IMR-90 (cell line): Measurements from ENCODE around the gene SYMPK. TPM values are rescaled to one million over a fixed set of nuclear protein-coding genes. Genes with fewer than 3 reads are reported as not detected.

Source experiments
- ATAC-seq: fragments of 200-7000 bp; cut with Tn5 transposase; 2 replicates; pipeline ENCODE4 v1.9.1; 2020; ENCODE audit warnings: low read depth, mild to moderate bottlenecking, moderate library complexity
- BruUV-seq: library from RNA; stranded (reverse); fragments of 400-500 nt; replicated peaks from 2 replicates; lab custom pipeline; 2021; lab: Mats Ljungman, UMichigan
- CTCF ChIA-PET: fragments of 300-600 bp; formaldehyde crosslinking; extraction: SDS; loops from one replicate; lab custom pipeline; 2021; ENCODE audit warnings: antibody characterized with exemption; lab: Yijun Ruan, JAX
- POLR2A ChIA-PET: fragments of 300-600 bp; sonication (Branson Sonifier 250); formaldehyde crosslinking; loops from one replicate; lab custom pipeline; 2022; ENCODE audit warnings: antibody characterized with exemption; ENCODE audit not compliant: unreplicated experiment; lab: Charles Lee
- DNase-seq: peaks from one replicate; pipeline ENCODE4 v3.0.0; 2013
- H2AFZ ChIP-seq: replicated peaks from 2 replicates; pipeline ENCODE3; 2013; ENCODE audit warnings: low read length, mild to moderate bottlenecking; ENCODE audit not compliant: poor library complexity
- H2AK5ac ChIP-seq: 2 replicates; pipeline ENCODE4 v1.6.1; 2013; ENCODE audit warnings: low read depth, low read length, inconsistent platforms
- H2AK9ac ChIP-seq: replicated peaks from 2 replicates; pipeline ENCODE3; 2013; ENCODE audit warnings: mild to moderate bottlenecking, low read depth, low read length, moderate library complexity; ENCODE audit not compliant: poor library complexity
- H2BK120ac ChIP-seq: 2 replicates; pipeline ENCODE4 v1.6.1; 2013; ENCODE audit warnings: low read depth, low read length, inconsistent platforms
- H2BK15ac ChIP-seq: 3 replicates; pipeline ENCODE4 v1.6.1; 2013; ENCODE audit warnings: low read depth, low read length, inconsistent platforms
- H2BK20ac ChIP-seq: 2 replicates; pipeline ENCODE4 v1.6.1; 2013; ENCODE audit warnings: low read depth, mild to moderate bottlenecking, inconsistent platforms, low read length, moderate library complexity
- H2BK5ac ChIP-seq: 2 replicates; pipeline ENCODE4 v1.6.1; 2013; ENCODE audit warnings: mild to moderate bottlenecking, low read depth, low read length, inconsistent platforms; ENCODE audit not compliant: poor library complexity, severe bottlenecking
- H3K14ac ChIP-seq: replicated peaks from 2 replicates; pipeline ENCODE4 v1.6.1; 2013; ENCODE audit warnings: low read depth, low read length, inconsistent platforms
- H3K18ac ChIP-seq: 2 replicates; pipeline ENCODE4 v1.6.1; 2013; ENCODE audit warnings: low read depth, low read length, control low read depth
- H3K23ac ChIP-seq: 2 replicates; pipeline ENCODE4 v1.6.1; 2013; ENCODE audit warnings: low read depth, low read length, inconsistent platforms
- H3K27ac ChIP-seq: 2 replicates; pipeline ENCODE4 v1.5.1; 2013; ENCODE audit warnings: mild to moderate bottlenecking, control low read depth, low read length; ENCODE audit not compliant: insufficient read depth
- H3K27me3 ChIP-seq: 2 replicates; pipeline ENCODE4 v1.6.1; 2013; ENCODE audit warnings: low read length; ENCODE audit not compliant: control insufficient read depth, insufficient read depth
- H3K36me3 ChIP-seq: 2 replicates; pipeline ENCODE4 v1.6.1; 2013; ENCODE audit warnings: low read length, mixed read lengths; ENCODE audit not compliant: control insufficient read depth, insufficient read depth
- H3K4ac ChIP-seq: 2 replicates; pipeline ENCODE4 v1.6.1; 2013; ENCODE audit warnings: low read depth, low read length, inconsistent platforms
- H3K4me1 ChIP-seq: 2 replicates; pipeline ENCODE4 v1.6.1; 2013; ENCODE audit warnings: low read length, mixed read lengths; ENCODE audit not compliant: control insufficient read depth, insufficient read depth
- H3K4me2 ChIP-seq: 2 replicates; pipeline ENCODE4 v1.6.1; 2013; ENCODE audit warnings: low read depth, mild to moderate bottlenecking, control low read depth, low read length, moderate library complexity
- H3K4me3 ChIP-seq: 2 replicates; pipeline ENCODE4 v1.5.1; 2013; ENCODE audit warnings: low read depth, mild to moderate bottlenecking, control low read depth, low read length, moderate library complexity; ENCODE audit not compliant: insufficient read depth
- H3K56ac ChIP-seq: 2 replicates; pipeline ENCODE4 v1.6.1; 2013; ENCODE audit warnings: low read length, inconsistent platforms; ENCODE audit not compliant: insufficient read depth; ENCODE audit errors: extremely low read depth
- H3K79me1 ChIP-seq, 2 experiments: 2 replicates each; pipeline ENCODE4 v1.6.1; 2013; ENCODE audit warnings: low read length in 2 of 2, inconsistent platforms in 1 of 2, low read depth in 1 of 2
- H3K9ac ChIP-seq: 2 replicates; pipeline ENCODE4 v1.6.1; 2013; ENCODE audit warnings: low read depth, low read length, control low read depth
- H3K9me1 ChIP-seq: 2 replicates; pipeline ENCODE4 v1.6.1; 2013; ENCODE audit warnings: low read length, inconsistent platforms; ENCODE audit not compliant: insufficient read depth
- H3K9me3 ChIP-seq: 2 replicates; pipeline ENCODE4 v1.6.1; 2013; ENCODE audit warnings: low read length; ENCODE audit not compliant: control insufficient read depth, insufficient read depth
- H4K20me1 ChIP-seq: 2 replicates; pipeline ENCODE4 v1.6.1; 2013; ENCODE audit warnings: low read length, inconsistent platforms; ENCODE audit not compliant: insufficient read depth
- H4K5ac ChIP-seq: 2 replicates; pipeline ENCODE4 v1.6.1; 2013; ENCODE audit warnings: mild to moderate bottlenecking, low read depth, low read length, control low read depth
- H4K8ac ChIP-seq, 2 experiments: 2 replicates each; pipeline ENCODE4 v1.6.1; 2013; ENCODE audit warnings: low read depth in 2 of 2, low read length in 2 of 2, control low read depth in 1 of 2, inconsistent platforms in 1 of 2
- H4K91ac ChIP-seq: 2 replicates; pipeline ENCODE4 v1.6.1; 2013; ENCODE audit warnings: low read depth, low read length, inconsistent platforms; ENCODE audit not compliant: insufficient read depth
- BHLHE40 ChIP-seq: fragments of 150-350 bp; IDR thresholded peaks from 2 replicates; pipeline ENCODE4 v1.6.1; 2016; ENCODE audit warnings: mild to moderate bottlenecking, low read depth, low read length
- CHD1 ChIP-seq: IDR thresholded peaks from 2 replicates; pipeline ENCODE4 v1.6.1; 2012; ENCODE audit warnings: low read depth, low read length, improper control_type of control experiment
- CTCF ChIP-seq: conservative IDR thresholded peaks from 2 replicates; pipeline ENCODE4 v1.5.1; 2012; ENCODE audit warnings: mild to moderate bottlenecking, low read depth, low read length, improper control_type of control experiment
- ELK1 ChIP-seq: fragments of 150-350 bp; IDR thresholded peaks from 2 replicates; pipeline ENCODE4 v1.6.1; 2016; ENCODE audit warnings: low read depth, mild to moderate bottlenecking, low read length, moderate library complexity, borderline replicate concordance
- MAFK ChIP-seq: IDR thresholded peaks from 2 replicates; pipeline ENCODE4 v1.6.1; 2012; ENCODE audit warnings: low read depth, low read length, improper control_type of control experiment
- MAZ ChIP-seq: IDR thresholded peaks from 2 replicates; pipeline ENCODE4 v1.6.1; 2012; ENCODE audit warnings: low read depth, mild to moderate bottlenecking, low read length, improper control_type of control experiment, moderate library complexity, borderline replicate concordance
- MXI1 ChIP-seq: IDR thresholded peaks from 2 replicates; pipeline ENCODE4 v1.6.1; 2012; ENCODE audit warnings: low read depth, mild to moderate bottlenecking, low read length, moderate library complexity, borderline replicate concordance
- NFE2L2 ChIP-seq: fragments of 150-350 bp; IDR thresholded peaks from 2 replicates; pipeline ENCODE4 v1.6.1; 2016; ENCODE audit warnings: low read depth, mild to moderate bottlenecking, low read length
- RCOR1 ChIP-seq: IDR thresholded peaks from 2 replicates; pipeline ENCODE4 v1.6.1; 2012; ENCODE audit warnings: mild to moderate bottlenecking, low read length, improper control_type of control experiment; ENCODE audit not compliant: insufficient replicate concordance
- SMC3 ChIP-seq: fragments of 150-350 bp; IDR thresholded peaks from 2 replicates; pipeline ENCODE4 v1.6.1; 2016; ENCODE audit warnings: low read depth, mild to moderate bottlenecking, antibody characterized with exemption, low read length, moderate library complexity
- WGBS, 2 experiments: methylation state at CpG; one replicate each; pipeline versions ENCODE4 v1.1.5 to v1.1.7; 2013; ENCODE audit warnings: missing lambda C conversion rate in 2 of 2; ENCODE audit not compliant: insufficient read length in 1 of 2; ENCODE audit errors: extremely low coverage in 2 of 2; 5-methylcytosine and 5-hydroxymethylcytosine counted together
- dilution Hi-C: fragments of 300-500 bp; cut with HindIII; formaldehyde crosslinking; loops from one replicate; pipeline ENCODE4 v1.14.3; 2018; ENCODE audit warnings: low sequenced_read_pairs; ENCODE audit not compliant: unreplicated experiment
- in situ Hi-C: fragments of 300-500 bp; cut with MboI; formaldehyde crosslinking; loops from 3 replicates; pipeline ENCODE4 v1.14.3; 2019; ENCODE audit warnings: low sequenced_read_pairs, inconsistent platforms, mixed read lengths
- intact Hi-C: fragments of 100-400 bp; cut with micrococcal nuclease; formaldehyde crosslinking; loops from 2 replicates; pipeline ENCODE4 v1.10.0; 2022
- polyA plus RNA-seq, 3 experiments: library from polyadenylated mRNA; depleted of rRNA; stranded (reverse); fragments of >200 nt; gene quantifications; 2 replicates each; pipeline ENCODE4 v1.2.3, GENCODE V29; 2012; ENCODE audit warnings: low replicate concordance in 1 of 3
- total RNA-seq: library from RNA; depleted of rRNA; stranded (reverse); fragments of >200 nt; gene quantifications from 2 replicates; pipeline ENCODE4 v1.2.3, GENCODE V29; 2012

SYMPK gene
- total and polyA plus RNA-seq, 2 of the 4 experiments (the other 2 are of a cell fraction): 35.3 to 71.5 TPM

- Histone ChIP-seq H3K4me3 (peak overlapping the region; percentile 33), H3K23ac (peak overlapping the region; percentile 21; the same call in 1 of the 2 replicates), H4K20me1 (peaks cover 12% of the 10 kb centered on the region), H3K79me1 (peaks cover 4 to 17% of the 10 kb centered on the region in 2 experiments; a peak in 1 of 4 replicates), H4K5ac (peak overlapping the region; percentile 19; the same call in 1 of the 2 replicates), H3K56ac (peak overlapping the region; percentile 48; the same call in 1 of the 2 replicates), H3K4me2 (peak overlapping the region; percentile 83), H3K9me1 (no peaks in the 10 kb centered on the region; the same call in 1 of the 2 replicates), H3K27me3 (no peaks in the 10 kb centered on the region), H3K36me3 (peaks cover 10% of the 10 kb centered on the region; the same call in 1 of the 2 replicates), H2AFZ (peak overlapping the region; percentile 94), H2BK20ac (no peak overlapping the region), H2BK15ac (peak overlapping the region; percentile 52; the same call in 1 of the 3 replicates), H2BK5ac (peak overlapping the region; percentile 64), H2AK9ac (peak overlapping the region; percentile 84), H3K9ac (peak overlapping the region; percentile 75), H2BK120ac (peak overlapping the region; percentile 4; the same call in 1 of the 2 replicates), H3K4ac (peak overlapping the region; percentile 74), H2AK5ac (peak overlapping the region; percentile 86), H3K18ac (no peak overlapping the region; the same call in 1 of the 2 replicates), H3K27ac (peak overlapping the region; percentile 89), H3K4me1 (peaks cover 13% of the 10 kb centered on the region), H3K9me3 (no peaks in the 10 kb centered on the region), H4K8ac (peak overlapping the region in 1 of 2 experiments; percentile 49; a peak in 2 of 4 replicates), H3K14ac (peak overlapping the region; percentile 38), H4K91ac (peak overlapping the region; percentile 67)
- BruUV-seq: TSS peak; percentile 85
- no peak for TF ChIP-seq MAZ
- TF ChIP-seq BHLHE40: no peak
- TF ChIP-seq ELK1: no peak
- TF ChIP-seq RCOR1: no peak
- no peak for TF ChIP-seq MXI1
- no peak for TF ChIP-seq CTCF
- no peak for TF ChIP-seq NFE2L2
- no peak for TF ChIP-seq CHD1
- TF ChIP-seq SMC3: no peak
- TF ChIP-seq MAFK: no peak
- in situ Hi-C loops: no loop called here
- WGBS, 2 experiments: 2% methylated on average over 16 of the region's 28 CpGs; no CpG with 5 or more reads in 1 of the 2 experiments
- ChIA-PET POLR2A (interaction anchor here (0.6 to 1.0 kb wide), 5 partner anchors 13 to 56 kb away, joined by 3 to 11 read pairs (median 5); partner anchors contain the start of gene DMPK), CTCF (interaction anchor here (0.6 to 3.0 kb wide), 9 partner anchors 13 to 77 kb away, joined by 3 to 24 read pairs (median 4); partner anchors contain the start of gene QPCTL)
- DNase-seq: peak; percentile 38
- no peak for ATAC-seq
- intact Hi-C loops: loop anchor here (1.0 to 2.0 kb wide), 3 partner anchors 29 to 77 kb away; partner anchors contain the start of gene QPCTL
- dilution Hi-C loops: no loop called here
Observed at GRCh38 chr19:45769821-45770191, 93.1 kb downstream of the SYMPK start.
